Astrocyte of the spinal cord (primary cell): ENCODE data around the gene ZDHHC13.

Experiments
- DNase-seq: peaks from one replicate; pipeline ENCODE4 v3.0.0; 2011; ENCODE audit warnings: low read depth, low spot score
- H3K4me3 ChIP-seq: 2 replicates; pipeline ENCODE4 v1.5.1; 2011; ENCODE audit warnings: low read depth, mild to moderate bottlenecking, low read length, moderate library complexity
- in situ Hi-C: cut with HindIII; loops from 2 replicates; pipeline ENCODE4 v1.10.0; 2017; ENCODE audit warnings: low sequenced_read_pairs
- TF ChIP-seq, protein P1 (sequence below): IDR thresholded peaks from 2 replicates; pipeline ENCODE4 v1.5.1; 2012; ENCODE audit warnings: low read depth, mild to moderate bottlenecking, low read length, inconsistent platforms

Gene ZDHHC13

DNA sequence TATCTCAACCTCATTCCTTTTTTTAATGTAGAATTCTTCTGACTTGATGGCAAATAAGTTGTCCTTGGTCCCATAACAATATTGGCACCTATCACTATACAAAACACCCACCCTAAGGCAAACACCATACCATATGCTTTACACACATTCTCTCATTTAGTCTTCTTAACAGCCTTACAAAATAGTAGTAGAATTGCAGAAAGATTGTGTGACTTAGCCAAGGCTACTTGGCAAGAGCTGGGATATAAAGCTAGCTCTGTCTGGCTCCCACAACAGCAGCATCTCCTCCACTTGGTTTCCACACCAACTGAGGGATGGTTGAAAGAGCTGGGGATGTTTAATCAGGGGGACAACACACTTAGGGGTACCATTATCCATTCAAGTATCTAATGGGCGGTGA lies 9.8 kb upstream of the ZDHHC13 start:
- TF ChIP-seq, protein P1, sequence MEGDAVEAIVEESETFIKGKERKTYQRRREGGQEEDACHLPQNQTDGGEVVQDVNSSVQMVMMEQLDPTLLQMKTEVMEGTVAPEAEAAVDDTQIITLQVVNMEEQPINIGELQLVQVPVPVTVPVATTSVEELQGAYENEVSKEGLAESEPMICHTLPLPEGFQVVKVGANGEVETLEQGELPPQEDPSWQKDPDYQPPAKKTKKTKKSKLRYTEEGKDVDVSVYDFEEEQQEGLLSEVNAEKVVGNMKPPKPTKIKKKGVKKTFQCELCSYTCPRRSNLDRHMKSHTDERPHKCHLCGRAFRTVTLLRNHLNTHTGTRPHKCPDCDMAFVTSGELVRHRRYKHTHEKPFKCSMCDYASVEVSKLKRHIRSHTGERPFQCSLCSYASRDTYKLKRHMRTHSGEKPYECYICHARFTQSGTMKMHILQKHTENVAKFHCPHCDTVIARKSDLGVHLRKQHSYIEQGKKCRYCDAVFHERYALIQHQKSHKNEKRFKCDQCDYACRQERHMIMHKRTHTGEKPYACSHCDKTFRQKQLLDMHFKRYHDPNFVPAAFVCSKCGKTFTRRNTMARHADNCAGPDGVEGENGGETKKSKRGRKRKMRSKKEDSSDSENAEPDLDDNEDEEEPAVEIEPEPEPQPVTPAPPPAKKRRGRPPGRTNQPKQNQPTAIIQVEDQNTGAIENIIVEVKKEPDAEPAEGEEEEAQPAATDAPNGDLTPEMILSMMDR, result no peak
- H3K4me3 ChIP-seq, result no peak overlapping the region
- in situ Hi-C loops, result no loop called here
- DNase-seq, result no peak

DNA sequence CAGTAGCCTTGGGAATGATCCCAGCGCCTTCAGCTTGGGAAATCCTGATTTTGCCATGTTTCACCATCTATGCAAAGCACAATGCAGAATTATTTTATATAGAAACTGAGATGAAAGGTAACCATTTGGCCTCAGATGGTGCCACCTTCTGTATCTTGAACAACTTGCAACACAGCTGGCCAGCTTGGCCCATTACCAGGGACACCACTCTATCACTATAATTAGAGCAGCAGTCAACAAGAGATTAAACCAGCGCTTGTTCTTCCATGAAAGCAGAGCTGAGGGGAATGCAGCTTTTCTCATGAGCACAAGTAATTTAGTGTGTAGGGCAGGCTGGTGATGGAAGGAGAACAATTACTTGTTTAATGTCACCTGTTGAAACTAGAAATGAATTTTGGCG lies 6.7 kb upstream of the ZDHHC13 start:
- TF ChIP-seq, protein P1, result no peak
- in situ Hi-C loops, result no loop called here
- H3K4me3 ChIP-seq, result no peak overlapping the region
- DNase-seq, result no peak

DNA sequence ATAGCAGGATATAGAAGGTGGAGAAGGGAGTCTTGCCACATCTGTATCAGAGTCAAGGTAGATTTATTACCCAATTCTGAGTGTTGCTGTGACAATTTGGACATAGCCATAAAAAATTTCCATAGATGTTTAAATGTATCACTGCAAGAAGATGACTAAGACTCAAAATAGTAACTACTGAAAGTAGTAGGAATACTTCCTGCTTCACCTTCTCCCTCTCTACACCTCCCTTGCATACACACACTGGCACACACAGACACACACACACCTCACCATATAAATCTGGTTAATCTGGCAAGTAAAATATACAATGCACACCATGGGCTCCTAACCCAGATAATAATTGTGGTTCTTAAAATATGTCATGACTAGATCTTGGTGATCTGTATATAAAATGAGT lies 5.2 kb upstream of the ZDHHC13 start:
- no peak for DNase-seq
- in situ Hi-C loops, result no loop called here
- TF ChIP-seq, protein P1, result no peak
- no peak overlapping the region for H3K4me3 ChIP-seq

DNA sequence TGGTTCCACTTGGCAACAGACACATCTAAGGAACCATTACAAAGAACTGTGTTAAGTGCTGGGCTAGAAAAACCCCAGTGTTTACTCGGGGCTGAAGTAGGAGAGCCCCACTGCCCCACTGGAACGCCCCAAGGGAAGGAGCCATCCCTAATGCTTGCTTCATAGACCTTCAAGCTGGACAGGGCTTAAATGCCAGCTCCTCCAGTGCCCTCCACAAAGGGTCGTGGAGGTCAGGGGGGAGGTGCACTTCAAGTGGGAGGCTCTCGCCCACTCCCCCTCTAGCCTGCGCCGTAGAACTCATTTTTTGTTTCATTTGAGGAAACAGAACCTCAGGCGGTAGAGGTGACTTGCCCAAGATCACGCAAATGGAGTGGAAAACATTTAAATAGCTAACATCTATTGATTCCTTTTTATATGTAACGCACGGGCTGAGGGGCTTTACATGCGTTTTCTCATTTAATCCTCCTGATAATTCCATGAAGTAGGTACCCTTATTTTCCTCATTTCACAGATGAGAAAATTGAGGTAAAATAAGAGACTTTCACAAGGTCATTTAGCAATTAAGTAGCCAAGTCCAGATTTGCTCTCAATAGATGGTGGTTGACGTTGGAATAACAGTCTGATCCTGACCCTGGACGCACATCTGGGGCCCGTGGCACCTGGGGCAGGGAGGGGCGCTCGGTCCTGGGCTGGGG lies 545 bp upstream of the ZDHHC13 start:
- in situ Hi-C loops, result no loop called here
- DNase-seq, result no peak
- TF ChIP-seq, protein P1, result no peak
- H3K4me3 ChIP-seq, result peak overlapping the region; percentile 78

DNA sequence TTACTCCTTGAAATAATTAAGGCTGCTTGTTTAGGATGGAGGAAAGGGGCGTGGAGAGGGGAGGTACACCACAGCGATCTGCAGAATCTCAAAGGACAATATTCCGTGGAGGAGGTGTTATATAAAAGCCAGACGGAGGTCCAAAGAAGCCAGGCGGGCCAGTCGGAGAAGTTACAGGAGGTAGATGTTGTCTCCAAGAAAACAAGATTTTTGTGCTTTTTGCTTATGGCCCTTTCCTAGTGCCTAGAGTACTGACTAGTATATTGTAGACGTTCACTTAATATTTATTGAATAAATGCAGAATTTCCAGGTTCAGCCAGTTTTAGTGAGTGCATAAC lies 761 bp downstream of the ZDHHC13 start:
- DNase-seq, result peak; percentile 10
- TF ChIP-seq, protein P1, result no peak
- peak overlapping the region; percentile 78 for H3K4me3 ChIP-seq
- in situ Hi-C loops, result no loop called here

DNA sequence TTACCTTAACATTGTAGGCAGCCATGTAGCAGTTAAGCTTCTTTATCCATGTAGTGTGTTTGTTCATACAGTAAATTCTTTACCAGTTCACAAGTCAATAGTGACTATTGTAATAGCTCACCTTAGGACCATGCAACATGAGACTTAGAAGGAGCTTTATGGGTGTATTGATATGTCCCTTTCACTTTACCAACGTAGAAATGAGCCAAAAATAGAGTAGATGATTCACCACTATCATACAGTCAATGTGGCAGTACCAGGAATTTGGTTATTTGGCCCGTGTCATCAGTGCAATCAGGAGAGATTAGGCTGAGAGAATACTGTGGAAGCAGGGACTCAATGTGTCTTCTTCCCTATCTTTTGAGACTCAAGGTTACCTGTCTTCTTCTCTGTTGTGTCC lies 4.7 kb downstream of the ZDHHC13 start:
- in situ Hi-C loops, result no loop called here
- no peak for DNase-seq
- TF ChIP-seq, protein P1, result no peak
- no peak overlapping the region for H3K4me3 ChIP-seq
